Urothelium cell line (cell line): ENCODE results near the gene YWHAG.
"Not testable (repeated sequence)": the region's sequence is repeated elsewhere in the genome, so short reads cannot be mapped to it uniquely, and the experiment has no call there.

Source experiments
- DNase-seq: peaks from one replicate; pipeline ENCODE4 v3.0.0; 2011; ENCODE audit warnings: low spot score, mixed read lengths
- FAIRE-seq: peaks from 2 replicates; lab custom pipeline; 2011; peaks lifted over from hg19 to GRCh38; lab: Jason Lieb, UNC

YWHAG gene

DNA sequence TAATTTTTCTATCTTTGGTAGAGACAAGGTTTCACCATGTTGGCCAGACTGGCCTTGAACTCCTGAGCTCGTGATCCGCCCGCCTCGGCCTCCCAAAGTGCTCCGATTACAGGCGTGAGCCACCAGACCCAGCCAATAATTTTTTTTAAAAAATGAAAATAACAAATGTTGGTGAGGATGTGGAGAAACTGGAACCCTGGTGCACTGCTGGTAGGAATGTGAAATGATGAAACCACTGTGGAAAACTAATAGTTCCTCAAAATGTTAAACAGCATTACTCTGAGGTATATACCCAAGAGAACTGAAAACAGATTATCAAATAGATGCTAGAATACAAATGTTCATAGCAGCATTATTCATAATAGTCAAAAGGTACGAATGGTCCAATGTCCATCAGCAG lies 23.0 kb upstream of the YWHAG start:
- DNase-seq (no peak), FAIRE-seq (no peak)

DNA sequence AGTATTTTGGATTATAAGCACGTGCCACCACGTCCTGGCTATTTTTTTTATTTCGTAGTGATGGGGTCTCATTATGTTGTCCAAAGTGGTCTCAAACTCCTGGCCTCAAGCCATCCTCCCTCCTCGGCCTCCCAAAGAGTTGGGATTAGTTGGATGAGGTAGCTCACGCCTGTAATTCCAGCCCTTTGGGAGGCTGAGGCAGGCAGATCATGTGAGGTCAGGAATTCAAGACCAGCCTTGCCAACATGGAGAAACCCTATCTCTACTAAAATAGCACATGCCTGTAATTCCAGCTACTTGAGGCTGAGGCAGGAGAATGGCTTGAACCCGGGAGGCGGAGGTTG lies 21.8 kb upstream of the YWHAG start:
- DNase-seq, result no peak
- no peak for FAIRE-seq

DNA sequence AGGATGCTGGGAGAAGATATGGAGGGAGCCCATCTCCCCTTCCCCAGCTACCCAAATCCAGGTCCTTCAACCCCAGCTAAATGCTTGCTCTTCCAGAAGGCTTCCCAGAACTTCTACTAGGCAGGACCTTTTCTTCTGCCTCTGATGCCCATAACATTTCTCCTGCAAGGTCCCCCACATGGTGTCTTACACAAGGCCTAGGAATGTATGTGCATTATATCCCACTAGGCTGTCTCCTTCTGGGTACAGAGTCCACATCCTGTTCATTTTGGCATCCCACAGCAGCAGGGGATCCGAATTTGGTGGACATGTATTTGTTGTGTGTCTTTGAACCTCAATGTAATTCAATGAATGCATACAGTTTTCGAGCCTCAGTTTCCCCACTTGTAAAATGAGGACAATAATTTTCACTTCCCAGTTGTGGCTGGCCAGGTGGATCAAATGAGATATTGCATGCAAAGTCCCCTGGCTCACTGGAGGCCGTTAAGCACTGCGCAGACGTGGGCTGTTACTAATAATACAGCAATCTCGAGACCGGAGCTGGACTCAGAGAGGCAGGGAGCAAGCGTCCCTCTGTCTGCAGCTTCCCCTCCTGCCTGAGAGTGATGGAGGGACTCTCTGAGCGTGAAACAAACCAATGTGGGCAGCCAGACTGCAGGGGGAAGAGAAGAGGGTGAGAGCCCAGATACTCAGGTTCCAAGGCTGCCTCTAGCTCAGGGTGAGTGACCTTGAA lies 18.6 kb upstream of the YWHAG start:
- DNase-seq, result no peak
- no peak for FAIRE-seq

DNA sequence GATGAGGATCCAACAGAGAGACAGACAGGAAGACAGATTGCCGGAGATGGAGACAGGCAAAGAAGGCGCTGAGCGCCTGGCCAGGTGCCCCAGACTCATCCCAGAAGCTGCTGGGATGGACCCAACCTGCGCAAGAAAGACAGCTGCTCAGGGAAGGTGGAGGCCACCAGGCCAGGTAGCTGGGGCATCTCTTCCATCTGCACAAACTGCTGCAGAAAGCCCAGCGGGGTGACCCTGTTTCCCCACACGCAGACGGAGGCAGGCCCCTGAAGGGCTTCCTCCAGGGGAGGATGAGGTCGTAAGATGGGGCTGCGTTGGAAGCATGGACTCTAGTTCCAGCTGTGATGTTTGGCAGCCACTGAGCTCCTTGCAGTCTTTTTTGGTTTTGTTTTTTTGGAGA lies 16.5 kb upstream of the YWHAG start:
- no peak for DNase-seq
- FAIRE-seq, result no peak

DNA sequence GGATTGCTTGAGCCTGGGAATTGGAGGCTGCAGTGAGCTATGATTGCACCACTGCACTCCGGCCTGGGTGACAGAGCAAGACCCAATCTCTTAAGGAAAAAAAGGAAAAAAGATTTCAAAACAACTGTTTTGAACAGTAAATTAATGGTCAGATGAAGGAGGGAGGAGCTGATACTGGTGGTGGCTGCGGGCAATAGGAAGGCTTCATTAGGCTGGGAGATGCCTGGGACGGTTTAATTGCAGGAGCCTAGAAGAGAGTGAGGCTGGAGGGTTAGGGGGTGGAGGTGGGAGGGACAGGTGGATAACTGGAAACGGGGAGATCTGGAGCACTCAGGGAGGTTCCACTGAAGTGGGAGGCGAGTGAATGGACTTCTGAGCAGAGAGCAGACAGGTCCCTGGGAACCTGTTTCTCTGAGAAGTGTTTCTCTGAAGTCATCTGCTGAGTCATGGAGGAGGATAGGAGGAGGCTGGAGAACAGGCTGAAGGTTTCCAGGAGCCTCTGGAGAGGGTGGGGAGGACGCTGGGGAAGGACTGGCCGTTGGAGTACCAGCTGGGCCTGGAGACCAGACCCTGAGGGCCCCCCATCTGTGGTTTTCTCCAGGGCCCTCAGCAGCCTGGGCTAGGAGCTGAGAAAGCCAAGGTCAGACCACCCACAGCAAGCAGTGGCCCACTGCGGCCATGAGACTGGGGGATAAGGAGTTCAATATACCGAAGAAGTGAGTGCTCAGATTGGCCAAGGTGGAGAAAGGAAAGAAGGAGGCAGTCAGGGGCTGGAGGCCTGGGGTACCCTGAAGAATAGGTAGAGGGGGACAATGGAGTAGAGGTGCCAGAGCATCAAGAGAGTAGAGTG lies 14.4 kb upstream of the YWHAG start:
- DNase-seq, result peak; percentile 79
- FAIRE-seq, result no peak

DNA sequence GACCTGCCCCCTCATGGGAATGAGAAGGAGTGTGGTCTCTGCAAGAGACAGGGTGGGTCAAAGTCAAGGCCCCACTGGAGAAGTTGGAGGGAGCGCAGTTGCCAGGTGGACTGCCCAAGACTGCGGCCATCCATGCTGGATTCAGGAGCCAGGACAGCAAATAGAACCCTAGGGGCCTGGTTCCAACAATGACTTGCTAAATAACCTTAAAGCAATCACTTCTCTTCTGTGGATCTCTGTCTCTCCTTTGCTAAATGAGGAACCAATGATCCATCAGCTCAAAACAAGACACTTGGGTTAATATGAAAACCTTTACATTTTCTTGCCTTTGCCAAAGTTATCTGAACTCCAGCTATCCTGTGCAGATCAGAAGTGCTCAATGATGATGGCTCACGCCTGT lies 12.6 kb upstream of the YWHAG start:
- FAIRE-seq (no peak), DNase-seq (no peak)

DNA sequence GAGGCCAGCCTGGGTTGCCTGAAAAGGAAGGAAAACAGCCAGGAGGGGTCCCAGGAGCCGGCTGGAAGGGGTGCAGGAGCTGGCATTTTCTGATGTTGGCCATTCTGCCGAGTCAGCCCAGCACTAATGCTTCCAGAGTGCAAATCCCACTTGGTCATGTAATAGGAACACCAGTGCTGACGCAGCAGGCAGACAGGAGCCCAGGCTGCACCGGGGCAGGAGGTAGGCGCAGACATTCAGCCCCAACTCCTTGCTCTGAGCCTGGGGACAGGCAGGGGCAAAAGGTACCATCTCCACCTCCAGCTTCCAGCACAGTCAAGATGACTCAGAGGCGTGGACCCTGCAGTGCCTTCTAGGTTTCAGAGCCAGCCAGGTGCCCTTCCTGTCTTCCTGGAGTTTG lies 10.2 kb upstream of the YWHAG start:
- FAIRE-seq, result no peak
- DNase-seq, result no peak

DNA sequence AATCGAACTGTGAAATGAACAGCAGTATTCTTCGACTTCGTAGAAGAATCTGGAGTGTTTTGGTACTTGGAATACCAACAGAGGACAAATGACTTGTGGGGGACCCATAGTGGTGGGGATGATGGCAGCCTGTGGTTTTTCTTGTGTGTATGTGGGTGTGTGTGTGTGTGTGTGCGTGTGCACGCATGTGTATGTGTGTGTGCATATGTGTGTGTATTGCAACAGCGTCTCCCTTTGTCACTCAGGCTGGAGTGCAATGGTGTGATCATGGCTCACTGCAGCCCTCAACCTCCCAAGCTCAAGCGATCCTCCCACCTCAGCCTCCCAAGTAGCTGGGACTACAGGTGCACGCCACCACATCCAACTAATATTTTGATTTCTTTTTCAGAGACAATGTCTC lies 9.4 kb upstream of the YWHAG start:
- DNase-seq (no peak), FAIRE-seq (no peak)

DNA sequence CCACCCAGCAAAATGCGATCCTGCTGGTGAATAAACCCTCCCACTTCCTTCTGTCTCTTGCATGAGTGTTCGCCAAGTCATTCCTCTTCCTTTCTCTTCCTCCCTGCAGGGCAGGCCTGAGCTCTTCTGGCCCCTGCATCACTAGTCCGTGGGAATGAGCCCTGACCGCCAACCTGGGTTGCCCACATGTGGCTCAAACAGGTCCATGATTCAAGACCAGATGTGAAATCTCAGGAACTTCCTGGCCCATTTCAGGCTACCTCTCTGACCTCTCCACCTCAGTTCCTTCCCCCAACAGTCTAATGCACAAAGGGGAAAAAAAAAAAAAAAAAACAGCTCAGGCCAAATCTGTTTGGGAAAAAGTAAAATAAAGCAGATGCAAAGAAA lies 5.4 kb upstream of the YWHAG start:
- DNase-seq, result no peak
- FAIRE-seq, result no peak

DNA sequence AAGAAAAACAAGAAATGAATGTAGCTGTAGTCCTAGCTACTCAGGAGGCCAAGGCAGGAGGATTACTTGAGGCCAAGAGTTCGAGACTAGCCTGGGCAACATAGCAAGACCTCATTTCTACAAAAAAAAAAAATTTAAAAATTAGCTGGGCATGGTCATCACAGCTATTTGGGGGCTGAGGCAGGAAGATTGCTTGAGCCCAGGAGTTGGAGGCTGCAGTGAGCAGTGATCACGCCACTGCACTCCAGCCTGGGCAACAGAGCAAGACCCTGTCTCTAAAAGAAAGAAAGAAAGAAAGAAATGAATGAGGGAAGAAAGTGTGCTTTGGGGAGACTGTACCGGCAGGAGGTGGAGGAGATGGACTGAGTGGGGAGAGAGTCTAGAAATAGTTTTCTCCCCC lies 5.0 kb upstream of the YWHAG start:
- not testable (repeated sequence) for FAIRE-seq, DNase-seq

DNA sequence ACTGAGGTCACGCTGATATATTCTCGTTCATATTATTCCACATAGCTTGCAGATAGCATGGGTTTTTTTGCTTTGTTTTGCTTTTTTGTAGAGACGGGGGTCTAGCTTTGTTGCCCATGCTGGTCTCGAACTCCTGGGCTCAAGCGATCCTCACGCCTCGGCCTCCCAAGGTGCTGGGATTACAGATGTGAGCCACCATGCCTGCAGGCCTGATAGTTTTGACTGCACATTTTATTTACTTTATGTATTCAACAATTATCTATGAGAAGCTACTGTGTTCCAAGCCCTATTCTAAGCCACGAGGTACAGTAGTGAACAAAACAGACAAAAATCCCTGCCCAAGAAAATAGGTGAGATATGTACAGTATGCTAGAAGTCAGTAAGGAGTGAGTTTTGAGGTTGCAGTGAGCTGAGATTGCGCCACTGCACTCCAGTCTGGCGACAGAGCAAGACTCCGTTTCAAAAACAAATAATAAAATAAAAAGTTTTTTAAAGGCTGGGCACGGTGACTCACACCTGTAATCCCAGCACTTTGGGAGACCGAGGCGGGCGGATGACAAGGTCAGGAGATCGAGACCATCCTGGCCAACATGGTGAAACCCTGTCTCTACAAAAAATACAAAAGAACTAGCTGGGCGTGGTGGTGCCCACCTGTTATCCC lies 1.3 kb upstream of the YWHAG start:
- FAIRE-seq (no peak), DNase-seq (no peak)

DNA sequence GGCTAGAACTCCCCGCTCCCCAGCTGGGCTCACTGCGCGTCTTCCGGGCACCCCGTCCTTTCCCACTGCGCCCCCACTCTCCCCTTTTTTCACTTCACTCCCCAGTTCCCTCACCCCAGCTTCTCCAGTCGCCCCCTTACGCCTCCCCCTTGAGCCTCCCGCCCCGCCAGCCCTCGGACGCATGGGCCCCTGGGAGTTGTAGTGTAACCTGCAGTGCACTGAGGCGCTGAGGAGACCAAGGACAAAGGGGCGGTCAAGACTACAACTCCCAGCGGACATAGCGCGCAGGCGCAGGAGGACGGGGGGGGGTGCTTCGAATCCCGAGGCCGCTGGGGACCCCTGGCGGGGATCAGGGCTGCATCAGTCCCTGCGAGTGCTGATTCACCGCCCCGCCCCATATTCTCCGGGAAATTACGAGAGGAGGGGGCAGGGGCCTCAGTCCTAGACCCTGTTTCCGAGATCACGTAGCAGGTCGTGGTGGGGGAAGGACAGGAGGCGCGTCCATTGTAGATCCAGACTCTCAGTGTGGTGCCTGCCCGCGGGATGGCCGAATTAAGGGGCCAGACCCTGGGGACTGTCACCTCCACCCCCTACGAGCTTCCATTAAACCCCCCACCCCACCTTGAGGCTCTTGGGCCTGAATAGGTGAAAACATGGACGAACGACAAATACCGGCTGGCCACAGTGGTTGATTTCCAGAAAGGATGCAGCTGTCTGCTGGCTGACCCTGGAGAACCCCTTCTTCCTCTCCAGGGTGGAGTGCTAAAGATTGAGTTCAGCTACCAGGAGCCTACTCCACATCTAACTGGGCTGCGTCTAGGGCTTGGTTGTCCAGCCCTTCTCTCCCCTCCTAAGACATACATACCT lies 553 bp upstream of the YWHAG start:
- FAIRE-seq (peak; percentile 42), DNase-seq (peak; percentile 96)

DNA sequence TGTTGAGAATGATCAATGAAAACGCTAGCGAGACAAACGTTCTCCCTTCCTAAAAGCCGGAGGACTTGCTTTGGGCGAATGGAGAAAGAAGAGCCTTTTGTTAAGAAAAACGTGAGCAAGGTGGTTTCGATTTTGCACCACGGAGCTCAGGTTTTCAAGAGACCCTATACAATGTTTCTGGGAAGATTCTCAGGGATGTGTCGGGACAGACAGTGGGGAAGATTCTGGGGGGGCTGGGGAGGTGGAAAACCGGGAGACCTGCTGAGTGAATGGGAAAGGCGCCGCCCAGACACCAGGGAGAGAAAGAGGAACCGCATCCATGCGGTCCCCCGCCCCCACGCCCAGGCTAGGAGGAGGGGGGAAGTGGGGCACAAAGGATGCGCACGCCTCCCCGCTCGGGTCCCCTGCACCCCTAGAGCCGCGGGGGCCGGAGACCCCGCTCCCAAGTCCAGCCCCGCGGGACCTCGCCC lies 745 bp downstream of the YWHAG start:
- peak; percentile 35 for DNase-seq
- no peak for FAIRE-seq

DNA sequence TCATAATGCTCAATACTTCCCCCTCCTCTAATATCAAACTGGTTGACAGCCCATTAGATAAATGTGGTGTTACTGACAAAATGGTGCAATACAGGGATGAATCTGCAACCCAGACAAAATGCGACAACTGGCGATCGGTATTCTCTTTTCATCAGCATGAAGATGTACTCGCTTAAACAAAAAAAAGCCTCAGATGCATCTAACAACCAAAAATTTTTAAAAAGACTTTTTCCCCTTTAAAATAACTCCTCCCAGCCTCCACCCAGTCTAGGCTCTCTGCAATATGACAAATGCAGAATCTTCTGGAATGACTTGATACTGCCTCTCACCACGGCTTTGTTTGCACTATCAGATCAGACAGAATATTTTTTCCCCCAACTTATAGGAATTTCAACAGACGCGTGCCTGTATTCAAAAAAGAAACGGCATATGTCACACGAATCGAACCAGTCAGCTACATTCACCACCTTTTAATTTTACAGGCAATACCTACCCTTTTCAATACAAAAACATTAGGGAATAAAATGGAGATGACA lies 1.2 kb downstream of the YWHAG start:
- FAIRE-seq, result no peak
- no peak for DNase-seq

DNA sequence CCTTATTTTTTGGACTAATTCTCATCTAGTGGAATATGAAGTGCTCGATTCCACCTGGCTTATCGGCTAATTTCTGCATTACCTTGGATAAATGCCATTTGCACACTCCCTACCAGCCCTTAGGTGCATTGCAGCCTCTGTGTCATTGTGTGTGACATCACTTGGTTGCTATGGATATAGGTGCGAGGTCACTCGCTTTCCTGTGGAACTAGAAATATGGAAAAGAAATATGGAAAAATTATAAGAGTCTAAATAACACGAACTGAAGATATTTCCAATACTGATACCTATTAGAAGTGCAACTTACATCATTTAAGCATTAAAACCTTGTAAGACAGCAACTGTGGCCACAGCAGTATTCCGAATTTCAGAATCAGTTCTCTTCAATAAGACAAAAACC lies 2.0 kb downstream of the YWHAG start:
- FAIRE-seq (no peak), DNase-seq (peak; percentile 25)

DNA sequence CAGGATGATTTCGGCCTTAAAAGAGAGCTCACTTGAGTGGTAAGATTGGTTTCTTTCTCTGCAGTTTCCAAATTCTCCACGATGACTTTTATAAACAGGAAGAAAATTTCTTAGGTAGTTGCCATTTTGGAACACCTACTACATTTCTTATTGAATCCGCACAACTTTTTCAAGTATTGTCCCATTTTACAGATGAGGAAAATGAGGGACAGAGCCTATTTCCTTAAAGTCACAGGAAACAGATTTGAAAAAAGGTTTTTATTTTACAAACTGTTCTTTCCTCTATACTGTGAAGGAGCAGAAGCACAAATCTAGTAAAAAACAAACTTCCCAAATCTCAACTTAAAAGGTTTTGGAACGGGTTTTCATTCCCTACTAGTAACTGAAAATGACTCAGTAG lies 2.7 kb downstream of the YWHAG start:
- no peak for FAIRE-seq

DNA sequence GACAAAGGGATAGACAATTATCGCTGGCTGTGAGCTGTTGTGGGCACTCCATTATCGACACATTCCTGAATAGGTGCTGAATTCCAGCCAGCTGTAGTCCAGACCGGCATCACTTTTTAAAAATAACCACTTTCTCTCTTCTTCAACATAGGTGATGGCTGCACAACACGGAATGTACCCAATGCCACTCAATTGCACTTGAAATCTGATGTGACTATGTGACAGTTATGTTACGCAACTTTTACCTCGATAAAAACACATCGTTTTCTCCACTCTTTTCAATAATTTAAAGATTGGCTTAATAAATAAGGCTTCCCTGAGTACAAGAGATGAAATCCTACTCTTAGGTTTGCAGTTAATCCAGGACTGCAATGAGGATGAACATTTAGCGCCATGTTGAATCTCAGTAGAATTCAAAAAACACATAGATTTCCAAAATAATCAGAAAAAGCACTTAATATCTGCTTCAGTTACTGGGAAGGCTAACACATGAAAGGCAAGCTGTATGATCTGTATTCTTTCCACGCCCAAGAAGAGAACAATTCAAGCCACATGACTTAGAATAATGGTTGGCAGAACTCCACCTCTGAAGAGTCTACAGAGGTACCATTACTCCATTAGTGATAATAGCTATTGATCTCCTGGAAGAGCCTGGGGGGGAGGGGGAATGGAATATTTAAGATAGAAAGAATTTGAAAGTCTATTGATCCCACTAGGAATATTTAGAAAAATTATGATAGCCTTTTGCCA lies 3.6 kb downstream of the YWHAG start:
- FAIRE-seq, result no peak
- DNase-seq, result no peak

More for the DNA sequence above, 2.7 kb downstream of the YWHAG start:
- no peak for DNase-seq

DNA sequence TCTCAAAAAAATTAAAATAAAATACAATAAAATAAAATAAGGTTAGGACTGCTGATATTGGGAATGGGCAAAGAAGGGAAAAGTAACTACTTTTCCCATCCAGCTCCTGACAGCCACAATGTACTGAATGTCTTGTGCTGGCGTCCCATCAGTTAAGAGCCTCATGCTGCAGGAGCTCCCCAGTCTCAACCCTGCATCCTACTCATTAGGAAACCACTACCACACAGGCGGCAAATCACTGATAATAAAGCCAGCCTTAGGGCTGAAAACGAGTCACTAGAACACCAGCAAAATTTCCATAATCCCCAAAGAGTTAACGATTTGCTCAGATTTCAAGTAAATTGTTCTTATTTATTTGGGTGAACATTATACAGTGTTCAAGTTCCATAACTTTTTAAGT lies 4.3 kb downstream of the YWHAG start:
- FAIRE-seq (no peak), DNase-seq (no peak)

DNA sequence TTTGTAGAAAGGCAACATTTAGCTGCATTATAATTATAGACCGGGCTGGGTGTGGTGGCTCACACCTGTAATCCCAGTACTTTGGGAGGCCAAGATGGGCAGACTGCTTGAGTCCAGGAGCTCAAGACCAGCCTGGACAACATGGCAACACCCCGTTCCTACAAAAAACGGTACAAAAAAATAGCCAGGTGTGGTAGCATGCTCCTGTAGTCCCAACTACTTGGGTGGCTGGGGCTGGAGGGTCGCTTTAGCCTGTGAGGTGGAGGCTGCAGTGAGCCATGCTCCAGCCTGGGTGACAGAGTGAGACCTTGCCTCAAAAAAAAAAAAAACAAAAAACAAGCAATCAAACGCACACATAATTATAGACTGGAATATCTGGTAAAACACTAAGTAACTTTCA lies 5.0 kb downstream of the YWHAG start:
- DNase-seq (no peak), FAIRE-seq (no peak)

DNA sequence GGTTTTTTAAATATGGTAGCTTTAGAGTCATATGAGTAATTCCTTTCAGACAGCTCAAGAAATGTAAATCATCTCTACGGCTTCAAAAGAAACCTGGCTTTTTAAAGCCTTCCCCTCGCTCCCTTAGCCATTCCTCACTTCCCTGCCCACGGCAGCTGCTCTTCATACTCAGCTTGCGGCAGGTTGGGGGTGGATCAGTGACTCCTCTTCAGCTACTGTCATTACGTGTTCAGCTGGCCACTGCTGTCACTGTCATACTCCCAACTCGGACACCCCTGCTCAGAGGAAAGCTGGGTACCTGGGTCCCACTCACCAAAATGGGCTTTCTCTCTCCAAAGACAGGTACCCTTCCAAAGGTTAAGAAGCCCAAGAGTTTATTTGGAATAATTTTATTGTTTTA lies 6.6 kb downstream of the YWHAG start:
- DNase-seq, result no peak
- no peak for FAIRE-seq
